ENCODE results near the gene TMPRSS15. TPM values are rescaled to one million over a fixed set of nuclear protein-coding genes. Genes with fewer than 3 reads are reported as not detected.

TMPRSS15 gene
- total and polyA plus RNA-seq, 4 donors: not detected

- no peak overlapping the region for H3K27ac ChIP-seq (ENCODE audit: low read depth in 1 of 2, low read length in 2 of 2)
- WGBS: 72% methylated on average over 4 of the region's 4 CpGs
- H3K4me1 ChIP-seq (ENCODE audit: control insufficient read depth in 4 of 4, insufficient read depth in 4 of 4, low read length in 3 of 4): no peaks in the 10 kb centered on the region
- no peaks in the 10 kb centered on the region for H3K9me3 ChIP-seq (ENCODE audit: control insufficient read depth in 4 of 4, low read length in 3 of 4)
- TF ChIP-seq CTCF (IDR thresholded peaks at IDR 0.05; ENCODE audit: low read depth, low read length, missing input control) (no peak), EGR1 (IDR thresholded peaks at IDR 0.05; ENCODE audit: low read depth in 2 of 2) (no peak), HNF4A (conservative IDR thresholded peaks at IDR 0.05) (no peak), NR2F2 (IDR thresholded peaks at IDR 0.05) (no peak), TAF1 (conservative IDR thresholded peaks at IDR 0.05) (no peak), GABPA (IDR thresholded peaks at IDR 0.05 in 1 of 2, conservative IDR thresholded peaks at IDR 0.05 in 1 of 2) (no peak), REST (IDR thresholded peaks at IDR 0.05) (no peak), FOXA2 (IDR thresholded peaks at IDR 0.05) (no peak), HNF4G (IDR thresholded peaks at IDR 0.05) (no peak), JUND (IDR thresholded peaks at IDR 0.05) (no peak), RAD21 (IDR thresholded peaks at IDR 0.05) (no peak), FOXA1 (IDR thresholded peaks at IDR 0.05) (no peak), MAX (IDR thresholded peaks at IDR 0.05) (no peak), RXRA (IDR thresholded peaks at IDR 0.05) (no peak), SP1 (IDR thresholded peaks at IDR 0.05) (no peak), YY1 (IDR thresholded peaks at IDR 0.05) (no peak)
- TF ChIP-seq, protein P1, sequence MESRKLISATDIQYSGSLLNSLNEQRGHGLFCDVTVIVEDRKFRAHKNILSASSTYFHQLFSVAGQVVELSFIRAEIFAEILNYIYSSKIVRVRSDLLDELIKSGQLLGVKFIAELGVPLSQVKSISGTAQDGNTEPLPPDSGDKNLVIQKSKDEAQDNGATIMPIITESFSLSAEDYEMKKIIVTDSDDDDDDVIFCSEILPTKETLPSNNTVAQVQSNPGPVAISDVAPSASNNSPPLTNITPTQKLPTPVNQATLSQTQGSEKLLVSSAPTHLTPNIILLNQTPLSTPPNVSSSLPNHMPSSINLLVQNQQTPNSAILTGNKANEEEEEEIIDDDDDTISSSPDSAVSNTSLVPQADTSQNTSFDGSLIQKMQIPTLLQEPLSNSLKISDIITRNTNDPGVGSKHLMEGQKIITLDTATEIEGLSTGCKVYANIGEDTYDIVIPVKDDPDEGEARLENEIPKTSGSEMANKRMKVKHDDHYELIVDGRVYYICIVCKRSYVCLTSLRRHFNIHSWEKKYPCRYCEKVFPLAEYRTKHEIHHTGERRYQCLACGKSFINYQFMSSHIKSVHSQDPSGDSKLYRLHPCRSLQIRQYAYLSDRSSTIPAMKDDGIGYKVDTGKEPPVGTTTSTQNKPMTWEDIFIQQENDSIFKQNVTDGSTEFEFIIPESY (IDR thresholded peaks at IDR 0.05): no peak
- TF ChIP-seq, protein P2, sequence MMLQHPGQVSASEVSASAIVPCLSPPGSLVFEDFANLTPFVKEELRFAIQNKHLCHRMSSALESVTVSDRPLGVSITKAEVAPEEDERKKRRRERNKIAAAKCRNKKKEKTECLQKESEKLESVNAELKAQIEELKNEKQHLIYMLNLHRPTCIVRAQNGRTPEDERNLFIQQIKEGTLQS (IDR thresholded peaks at IDR 0.05): no peak
- no peak overlapping the region for H3K4me3 ChIP-seq (ENCODE audit: low read depth in 1 of 3, low read length in 3 of 3)
- H3K9ac ChIP-seq (ENCODE audit: low read depth in 1 of 2, low read length in 2 of 2): no peak overlapping the region
- DNase-seq (ENCODE audit: low spot score): no peak
- H3K36me3 ChIP-seq (ENCODE audit: control insufficient read depth in 4 of 4, insufficient read depth in 3 of 4, low read depth in 1 of 4, low read length in 3 of 4): no peaks in the 10 kb centered on the region
- peaks cover 0 to 3% (median 0%) of the 10 kb centered on the region in 4 donors for H3K27me3 ChIP-seq (ENCODE audit: control insufficient read depth in 4 of 4, insufficient read depth in 4 of 4, low read length in 3 of 4)
Measured at GRCh38 chr21:18273400-18273799, 130.2 kb downstream of the TMPRSS15 start.
